Pancreas (tissue), 10 donors: ENCODE data around the gene RALY. TPM values are rescaled to one million over a fixed set of nuclear protein-coding genes. Genes with fewer than 3 reads are reported as not detected.

Experiments used
- ATAC-seq, 4 donors: fragments of 200-7000 bp; cut with Tn5 transposase; one replicate each; pipeline versions ENCODE4 v1.8.0 to v1.9.1; 2020; ENCODE audit warnings: mild to moderate bottlenecking in 4 of 4, moderate library complexity in 4 of 4
- DNase-seq, 6 donors: peaks; one replicate each; pipeline ENCODE4 v3.0.0-alpha.2; 2020
- FAIRE-seq: peaks from 2 replicates; lab custom pipeline; 2012; peaks lifted over from hg19 to GRCh38; lab: Jason Lieb, UNC
- H3K27ac ChIP-seq, 4 donors: fragments of 200-600 bp; sonication (generic); 1 replicate in 3 of 4; 2 replicates in 1 of 4; pipeline versions ENCODE4 v1.5.0 to v1.8.0; 2020
- H3K27me3 ChIP-seq, 4 donors: fragments of 200-600 bp; one replicate each; pipeline ENCODE4 v1.8.0; 2021
- H3K36me3 ChIP-seq, 3 donors: fragments of 200-600 bp; sonication (generic) in 1 of 3; one replicate each; pipeline versions ENCODE4 v1.5.0 to v1.8.0; 2020 to 2021
- H3K4me1 ChIP-seq, 3 donors: fragments of 200-600 bp; one replicate each; pipeline ENCODE4 v1.8.0; 2021
- H3K4me3 ChIP-seq, 4 donors: fragments of 200-600 bp; sonication (generic) in 2 of 4; one replicate each; pipeline versions ENCODE4 v1.5.0 to v1.8.0; 2020 to 2021
- H3K9me3 ChIP-seq, 4 donors: fragments of 200-600 bp; one replicate each; pipeline ENCODE4 v1.8.0; 2021
- CTCF ChIP-seq, 4 donors: fragments of 200-600 bp; sonication (generic) in 3 of 4; IDR thresholded peaks; one replicate each; pipeline versions ENCODE4 v1.5.0 to v1.8.0; 2021; ENCODE audit warnings: antibody characterized with exemption in 4 of 4
- WGBS, 2 donors: extraction: QIAGEN DNeasy Blood & Tissue Kit; methylation state at CpG; one replicate each; pipeline ENCODE4 v1.1.7; 2013; 5-methylcytosine and 5-hydroxymethylcytosine counted together
- intact Hi-C, 3 donors: fragments of 100-400 bp; cut with DNase I; formaldehyde crosslinking; loops; one replicate each; pipeline versions ENCODE4 v1.11.1 to v1.14.2; 2022
- polyA plus RNA-seq, 2 donors: library from polyadenylated mRNA; stranded (reverse); fragments of 200-250 nt; gene quantifications; one replicate each; pipeline ENCODE4 v1.2.3, GENCODE V29; 2013
- total RNA-seq, 6 donors: library from RNA; stranded (reverse); fragmentation: NEBNext Ultra II Directional in 4 of 6; extraction: Animal tissue kit (Norgen Biotek cat#: 25700) in 4 of 6; gene quantifications; one replicate each; pipeline versions ENCODE4 v1.2.1 to v1.2.4, GENCODE V29; 2021 to 2023
- donor health status: healthy with polysubstance abuse.
- donor health status: DM: no; HTN: no; CAD: no; lungs with moderate emphysema.
- donor health status: DM: no; HTN: no; CAD: no.
- donor health status: control.
- donor health status: control.
- donor health status: Bipolar disorder and iron deficiency.
- donor health status: DM: yes; HTN: yes; CAD: no.
- donor health status: DM: no; HTN: no; CAD: no.
- donor health status: DM: no; HTN: no; CAD: no.
- donor health status: DM: yes; HTN: yes; CAD: no.

Gene RALY
- total and polyA plus RNA-seq, 8 donors: 30.0 to 60.4 (median 44.3) TPM

GRCh38 chr20:34062570-34063482 is 69.1 kb downstream of the RALY start:
- no peaks in the 10 kb centered on the region for H3K27me3 ChIP-seq
- DNase-seq (no peak), FAIRE-seq (no peak), ATAC-seq (peak in 2 of 4 donors; percentile 25 to 35)
- TF ChIP-seq CTCF (IDR thresholded peaks at IDR 0.05): no peak
- H3K9me3 ChIP-seq: no peaks in the 10 kb centered on the region
- H3K4me3 ChIP-seq: no peak overlapping the region
- peaks cover 0 to 6% (median 0%) of the 10 kb centered on the region in 3 donors for H3K36me3 ChIP-seq
- H3K27ac ChIP-seq: no peak overlapping the region
- H3K4me1 ChIP-seq: peaks cover 0 to 7% (median 0%) of the 10 kb centered on the region in 3 donors
- 80 to 84% methylated on average over 5 of the region's 5 CpGs for WGBS, 2 donors
- intact Hi-C loops: no loop called here

GRCh38 chr20:34064286-34064685 is 70.6 kb downstream of the RALY start:
- H3K27me3 ChIP-seq: no peaks in the 10 kb centered on the region
- 99 to 100% methylated on average over 3 of the region's 3 CpGs for WGBS, 2 donors
- peaks cover 0 to 6% (median 0%) of the 10 kb centered on the region in 3 donors for H3K36me3 ChIP-seq
- ATAC-seq: no peak
- no peak for DNase-seq
- intact Hi-C loops: no loop called here
- FAIRE-seq: no peak
- no peaks in the 10 kb centered on the region for H3K9me3 ChIP-seq
- peaks cover 0 to 13% (median 0%) of the 10 kb centered on the region in 3 donors for H3K4me1 ChIP-seq
- no peak for TF ChIP-seq CTCF (IDR thresholded peaks at IDR 0.05)
- H3K27ac ChIP-seq: no peak overlapping the region
- no peak overlapping the region for H3K4me3 ChIP-seq

- FAIRE-seq (no peak), DNase-seq (peak in 2 of 6 donors; percentile 46 to 51), ATAC-seq (peak; percentile 15 to 44 (median 32))
- 59 to 60% methylated on average over 2 of the region's 2 CpGs for WGBS, 2 donors
- Histone ChIP-seq H3K27me3 (no peaks in the 10 kb centered on the region), H3K36me3 (no peaks in the 10 kb centered on the region), H3K4me3 (no peak overlapping the region), H3K27ac (no peak overlapping the region), H3K4me1 (peaks cover 0 to 17% (median 0%) of the 10 kb centered on the region in 3 donors), H3K9me3 (no peaks in the 10 kb centered on the region)
- no peak for TF ChIP-seq CTCF (IDR thresholded peaks at IDR 0.05)
- intact Hi-C loops: no loop called here
Measured at GRCh38 chr20:34065260-34065659, 71.5 kb downstream of the RALY start.

GRCh38 chr20:34066476-34067090 is 72.9 kb downstream of the RALY start:
- no peak for ATAC-seq
- intact Hi-C loops: no loop called here
- no peak for FAIRE-seq
- H3K9me3 ChIP-seq: no peaks in the 10 kb centered on the region
- no peak overlapping the region for H3K27ac ChIP-seq
- DNase-seq: no peak
- WGBS, 2 donors: 89 to 96% methylated on average over 3 of the region's 3 CpGs
- no peak overlapping the region for H3K4me3 ChIP-seq
- TF ChIP-seq CTCF (IDR thresholded peaks at IDR 0.05): no peak
- no peaks in the 10 kb centered on the region for H3K27me3 ChIP-seq
- peaks cover 0 to 17% (median 0%) of the 10 kb centered on the region in 3 donors for H3K4me1 ChIP-seq
- no peaks in the 10 kb centered on the region for H3K36me3 ChIP-seq
